Pericardium fibroblast (primary cell): ENCODE measurements around the gene SSU72. TPM values are rescaled to one million over a fixed set of nuclear protein-coding genes. Genes with fewer than 3 reads are reported as not detected.

Source experiments
- total RNA-seq: library from RNA; depleted of rRNA; stranded (reverse); fragments of >200 nt; gene quantifications from 2 replicates; pipeline ENCODE4 v1.2.3, GENCODE V29; 2015

The SSU72 gene
- 134 and 149 TPM in 2 replicates for total RNA-seq

GRCh38 chr1:1574721-1575537 lies at the start of gene SSU72:
SSU72 (minus strand) TSS chr1:1574863; CDS start chr1:1574557, 306 bp downstream.

GRCh38 chr1:1615256-1616044 lies 40.8 kb upstream of the SSU72 start, which contains the start of gene MIB2:
MIB2 (plus strand) TSS chr1:1615500; CDS start chr1:1623453, 7,953 bp downstream.

GRCh38 chr1:1599935-1600860 lies 25.5 kb upstream of the SSU72 start, which contains the start of gene FNDC10:
FNDC10 (minus strand) TSS chr1:1600135; CDS start chr1:1600015, 120 bp downstream.

GRCh38 chr1:1540090-1540817 lies 34.4 kb downstream of the SSU72 start, which contains the start of gene TMEM240:
TMEM240 (minus strand) TSS chr1:1540624; CDS start chr1:1540346, 278 bp downstream.

GRCh38 chr1:1511533-1512285 lies 63.0 kb downstream of the SSU72 start, which contains the start of gene ATAD3A:
ATAD3A (plus strand) TSS chr1:1512162; CDS start chr1:1512269, 107 bp downstream.

Other genes starting within 250 kb of the SSU72 start
- 0.35 TPM in 1 of 2 replicates, not detected in the other for gene TAS1R3, start 243.6 kb downstream of the SSU72 start, total RNA-seq
- 48.9 and 51.7 TPM in 2 replicates for gene DVL1, start 225.4 kb downstream of the SSU72 start, total RNA-seq
- gene MXRA8, start 216.3 kb downstream of the SSU72 start, total RNA-seq = 368 and 672 TPM in 2 replicates
- 101 and 136 TPM in 2 replicates for gene AURKAIP1, start 199.7 kb downstream of the SSU72 start, total RNA-seq
- 92.3 and 98.2 TPM in 2 replicates for gene CCNL2, start 175.5 kb downstream of the SSU72 start, total RNA-seq
- gene MRPL20, start 167.6 kb downstream of the SSU72 start, total RNA-seq = 102 and 107 TPM in 2 replicates
- 0.35 and 2.9 TPM in 2 replicates for gene ANKRD65, start 153.6 kb downstream of the SSU72 start, total RNA-seq
- 12.3 and 18.0 TPM in 2 replicates for gene VWA1, start 139.2 kb downstream of the SSU72 start, total RNA-seq
- gene ATAD3C, start 125.2 kb downstream of the SSU72 start, total RNA-seq = under 0.01 TPM in 1 of 2 replicates, not detected in the other
- gene ATAD3B, start 103.1 kb downstream of the SSU72 start, total RNA-seq = 8.0 and 27.4 TPM in 2 replicates
- 23.4 and 27.7 TPM in 2 replicates for gene ATAD3A, start 62.7 kb downstream of the SSU72 start, total RNA-seq
- 4.1 and 6.1 TPM in 2 replicates for gene TMEM240, start 34.2 kb downstream of the SSU72 start, total RNA-seq
- 22.8 and 23.8 TPM in 2 replicates for gene FNDC10, start 25.3 kb upstream of the SSU72 start, total RNA-seq
- 57.9 and 64.6 TPM in 2 replicates for gene MIB2, start 40.6 kb upstream of the SSU72 start, total RNA-seq
- gene MMP23B, start 57.3 kb upstream of the SSU72 start, total RNA-seq = 117 and 174 TPM in 2 replicates
- gene CDK11B, start 84.1 kb upstream of the SSU72 start, total RNA-seq = 7.5 and 11.3 TPM in 2 replicates
- gene SLC35E2B, start 117.9 kb upstream of the SSU72 start, total RNA-seq = 20.1 and 42.9 TPM in 2 replicates
- 7.3 and 14.6 TPM in 2 replicates for gene CDK11A, start 149.5 kb upstream of the SSU72 start, total RNA-seq
- gene NADK, start 203.6 kb upstream of the SSU72 start, total RNA-seq = 40.3 and 71.3 TPM in 2 replicates